ENCODE measurements around the gene BCAS3.

DNA sequence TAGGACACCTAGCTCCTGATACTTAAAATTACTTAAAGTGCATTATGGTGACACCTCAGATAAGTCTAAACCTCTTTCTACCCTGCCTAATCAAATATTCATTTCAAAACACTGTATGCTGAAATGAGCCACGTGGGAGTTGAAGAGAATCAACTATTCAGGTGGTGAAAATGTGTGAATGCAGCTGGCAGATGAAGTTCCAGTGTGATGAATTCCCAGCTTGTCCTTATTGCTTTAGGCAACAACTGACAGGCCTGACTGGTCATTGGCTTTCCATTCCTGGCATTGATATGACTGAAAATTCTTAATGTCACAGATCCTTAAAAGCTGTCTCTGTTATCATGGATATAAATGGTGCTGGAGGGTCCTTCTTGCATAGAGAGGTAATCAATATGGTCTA is 420.1 kb downstream of the BCAS3 start:
- TF ChIP-seq POLR2A (IDR thresholded peaks at IDR 0.05; ENCODE audit: low read depth, low read length) (no peak), POLR2AphosphoS5 (IDR thresholded peaks at IDR 0.05; ENCODE audit: low read depth, low read length) (no peak), POU2F2 (IDR thresholded peaks at IDR 0.05; ENCODE audit: low read depth, low read length) (no peak), TAF1 (IDR thresholded peaks at IDR 0.05; ENCODE audit: low read depth, low read length) (no peak)
